Astrocyte (in vitro differentiated cells and primary cell): Measurements from ENCODE around the gene DENND1B.

Experiments used
- CTCF ChIP-seq: IDR thresholded peaks from 2 replicates; pipeline ENCODE4 v1.5.1; 2011; ENCODE audit warnings: low read depth, mild to moderate bottlenecking, inconsistent platforms, low read length, moderate library complexity; ENCODE audit not compliant: insufficient read depth
- EZH2 ChIP-seq: IDR thresholded peaks from 2 replicates; pipeline ENCODE4 v1.6.1; 2012; ENCODE audit warnings: mild to moderate bottlenecking, low read length, inconsistent platforms; ENCODE audit not compliant: insufficient read depth

GRCh38 chr1:197677752-197678295 lies 97.5 kb downstream of the DENND1B start:
- TF ChIP-seq CTCF (no peak), EZH2 (no peak)
